Activated CD4-positive, alpha-beta T cell treated with anti-CD3 and anti-CD28 coated beads for 48 hours (primary cell): ENCODE measurements around the gene PRSS36.
A peak's percentile ranks its signal among the peaks of the same experiment; 100 is the strongest.
"Not testable (repeated sequence)": the region's sequence is repeated elsewhere in the genome, so short reads cannot be mapped to it uniquely, and the experiment has no call there.

Experiments used
- DNase-seq: peaks from one replicate; pipeline ENCODE4 v3.0.0-alpha.2; 2020

PRSS36 gene

DNA sequence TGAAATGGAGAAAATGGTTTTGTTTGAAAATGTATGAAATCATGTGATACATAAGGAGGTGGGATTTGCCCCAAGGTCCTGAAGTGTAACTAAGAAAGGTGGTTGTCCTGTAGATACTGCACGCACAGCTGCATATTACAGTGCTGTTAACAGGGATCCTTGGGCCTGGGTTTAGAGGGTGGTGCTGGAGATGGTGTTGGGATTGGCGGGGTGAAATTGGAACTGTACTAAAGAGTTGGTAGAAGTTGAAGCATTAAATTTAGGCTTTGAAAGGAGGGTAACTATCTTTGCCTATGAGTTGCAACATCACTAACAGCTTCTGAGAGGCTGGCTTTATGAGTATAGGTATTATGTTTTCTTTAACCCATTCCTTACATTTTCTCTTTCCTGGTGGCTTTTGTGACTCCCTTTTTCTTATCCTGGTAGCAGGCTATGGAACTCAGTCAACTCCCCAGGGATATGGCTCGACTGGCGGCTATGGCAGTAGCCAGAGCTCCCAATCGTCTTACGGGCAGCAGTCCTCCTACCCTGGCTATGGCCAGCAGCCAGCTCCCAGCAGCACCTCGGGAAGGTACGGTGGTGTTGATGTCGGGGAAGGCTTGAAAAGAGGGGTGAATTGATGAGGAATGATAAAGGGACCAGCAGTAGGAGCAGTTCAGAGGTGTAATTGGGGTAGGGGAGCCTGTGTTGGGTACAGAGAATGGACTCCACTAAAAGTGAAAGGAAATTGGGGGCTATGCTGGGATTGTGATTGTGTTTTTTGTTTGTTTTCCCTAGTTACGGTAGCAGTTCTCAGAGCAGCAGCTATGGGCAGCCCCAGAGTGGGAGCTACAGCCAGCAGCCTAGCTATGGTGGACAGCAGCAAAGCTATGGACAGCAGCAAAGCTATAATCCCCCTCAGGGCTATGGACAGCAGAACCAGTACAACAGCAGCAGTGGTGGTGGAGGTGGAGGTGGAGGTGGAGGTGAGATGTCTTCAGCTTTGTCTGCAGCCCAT lies 33.9 kb upstream of the PRSS36 start:
- no peak for DNase-seq

DNA sequence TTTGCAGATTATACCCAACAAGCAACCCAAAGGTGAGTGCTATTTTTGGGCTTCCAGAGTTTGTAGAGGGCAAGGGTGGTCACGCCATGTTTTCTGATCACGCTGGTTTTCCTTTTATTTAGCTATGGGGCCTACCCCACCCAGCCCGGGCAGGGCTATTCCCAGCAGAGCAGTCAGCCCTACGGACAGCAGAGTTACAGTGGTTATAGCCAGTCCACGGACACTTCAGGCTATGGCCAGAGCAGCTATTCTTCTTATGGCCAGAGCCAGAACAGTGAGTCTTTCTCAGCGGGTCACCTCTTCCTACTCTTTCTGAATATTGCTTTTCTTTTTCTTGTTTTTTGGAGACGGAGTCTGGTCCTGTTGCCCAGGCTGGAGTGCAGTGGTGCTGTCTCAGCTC lies 32.5 kb upstream of the PRSS36 start:
- DNase-seq: no peak

DNA sequence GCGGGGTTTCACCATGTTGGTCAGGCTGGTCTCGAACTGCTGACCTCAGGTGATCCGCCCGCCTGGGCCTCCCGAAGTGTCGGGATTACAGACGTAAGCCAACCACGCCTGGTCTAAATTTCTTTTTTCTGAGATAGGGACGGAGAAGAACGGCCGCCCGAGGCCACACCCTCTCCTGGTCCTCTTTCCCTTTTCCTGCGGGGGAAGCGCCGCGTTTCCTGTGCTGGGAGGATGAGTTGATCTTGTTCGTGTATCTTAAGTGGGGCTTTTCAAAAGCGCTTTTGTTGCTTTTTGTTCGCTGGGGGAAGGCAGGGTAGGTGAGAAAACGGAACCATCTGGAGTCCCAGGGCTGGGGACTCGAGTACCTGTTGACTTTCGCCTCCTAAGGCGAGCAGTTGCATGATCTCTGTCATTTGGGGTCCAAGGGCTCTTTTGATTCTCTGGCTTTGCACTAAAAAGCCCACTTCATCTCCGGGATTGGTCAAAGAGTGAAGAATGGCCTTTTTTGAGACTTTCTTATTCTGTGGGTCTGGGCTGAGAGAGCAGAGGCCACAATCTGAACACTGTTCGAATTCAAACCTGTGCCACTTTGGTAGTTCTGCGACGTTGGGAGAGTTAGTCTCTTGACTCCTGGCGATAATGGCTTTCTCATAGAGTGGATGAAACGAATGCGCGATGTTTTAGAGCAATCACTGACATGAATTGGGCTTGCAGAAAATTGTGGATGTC lies 31.4 kb upstream of the PRSS36 start:
- DNase-seq: peak; percentile 52

DNA sequence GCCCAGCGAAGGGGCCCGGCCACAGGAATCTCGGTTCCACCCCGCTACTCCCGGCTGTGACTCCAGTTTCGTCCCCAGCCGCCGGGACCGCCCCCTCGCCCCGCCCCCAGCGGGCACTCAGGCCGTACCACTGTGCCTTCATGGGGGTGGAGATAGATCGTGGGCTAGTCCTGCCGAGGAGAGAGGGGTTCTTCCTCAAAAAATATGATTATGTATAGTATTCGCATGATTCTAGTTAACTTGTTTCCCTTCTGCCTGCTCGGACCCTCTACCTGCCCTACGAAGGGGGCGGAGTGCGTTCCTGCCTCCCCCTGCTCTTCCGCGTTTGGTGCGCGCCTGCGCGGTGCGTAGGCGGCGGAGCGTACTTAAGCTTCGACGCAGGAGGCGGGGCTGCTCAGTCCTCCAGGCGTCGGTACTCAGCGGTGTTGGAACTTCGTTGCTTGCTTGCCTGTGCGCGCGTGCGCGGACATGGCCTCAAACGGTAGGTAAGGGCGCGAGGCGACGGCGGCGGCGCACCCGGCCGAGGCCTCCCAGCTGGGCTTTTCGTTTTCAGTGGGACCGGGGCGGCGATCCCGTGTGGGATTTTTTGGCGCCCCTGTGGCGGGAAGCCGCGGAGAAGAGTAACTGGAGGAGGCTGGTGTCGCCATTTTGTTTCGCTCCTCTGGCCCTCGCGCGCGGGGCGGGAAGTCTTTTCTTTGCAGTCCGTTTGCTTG lies 30.0 kb upstream of the PRSS36 start, which contains the start of gene FUS:
TSS of gene FUS (plus strand) at position 393 of the 713 bp plus-strand sequence. CDS start at position 469, 76 bp downstream.
- peak; percentile 93 for DNase-seq

- no peak for DNase-seq
Observed at GRCh38 chr16:31179219-31179746, 29.4 kb upstream of the PRSS36 start.

- DNase-seq: peak; percentile 66
Observed at GRCh38 chr16:31177136-31177535, 27.3 kb upstream of the PRSS36 start.

GRCh38 chr16:31170048-31170447 lies 20.2 kb upstream of the PRSS36 start:
- not testable (repeated sequence) for DNase-seq

- DNase-seq: no peak
Observed at GRCh38 chr16:31168848-31169247, 19.0 kb upstream of the PRSS36 start.

DNA sequence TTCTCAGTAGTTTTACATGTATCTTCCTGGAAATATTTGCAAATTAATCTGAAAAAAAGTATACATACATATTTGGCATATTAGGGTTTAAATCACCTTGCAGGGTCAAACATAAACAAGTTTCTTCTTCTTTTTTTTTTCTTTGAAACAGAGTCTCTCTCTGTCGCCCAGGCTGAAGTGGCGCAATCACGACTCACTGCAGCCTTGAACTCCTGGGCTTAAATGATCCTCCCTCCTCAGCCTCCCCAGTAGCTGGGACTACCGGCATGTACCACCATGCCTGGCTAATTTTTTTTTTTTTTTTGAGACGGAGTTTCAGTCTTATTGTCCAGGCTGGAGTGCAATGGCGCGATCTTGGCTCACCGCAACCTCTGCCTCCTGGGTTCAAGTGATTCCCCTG lies 17.4 kb upstream of the PRSS36 start:
- DNase-seq: no peak

DNA sequence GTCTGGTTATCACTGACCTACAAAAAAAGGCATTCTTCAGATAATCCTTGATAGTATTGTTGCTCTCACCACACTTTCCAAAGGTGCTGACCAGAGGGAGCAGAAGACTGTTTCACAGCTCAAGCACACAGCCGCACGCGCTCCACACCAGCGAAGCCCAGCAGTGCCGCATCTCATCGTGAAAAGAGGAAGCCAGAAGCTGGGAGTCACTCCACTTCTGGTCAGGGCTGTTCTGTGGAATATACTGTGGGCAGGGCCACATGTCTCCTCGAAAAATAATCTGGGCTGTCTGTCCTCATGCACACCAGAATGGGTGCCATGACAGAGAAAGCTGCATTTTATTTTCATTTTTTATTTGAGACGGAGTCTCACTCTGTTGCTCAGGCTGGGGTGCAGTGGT lies 7.3 kb upstream of the PRSS36 start:
- DNase-seq: no peak

DNA sequence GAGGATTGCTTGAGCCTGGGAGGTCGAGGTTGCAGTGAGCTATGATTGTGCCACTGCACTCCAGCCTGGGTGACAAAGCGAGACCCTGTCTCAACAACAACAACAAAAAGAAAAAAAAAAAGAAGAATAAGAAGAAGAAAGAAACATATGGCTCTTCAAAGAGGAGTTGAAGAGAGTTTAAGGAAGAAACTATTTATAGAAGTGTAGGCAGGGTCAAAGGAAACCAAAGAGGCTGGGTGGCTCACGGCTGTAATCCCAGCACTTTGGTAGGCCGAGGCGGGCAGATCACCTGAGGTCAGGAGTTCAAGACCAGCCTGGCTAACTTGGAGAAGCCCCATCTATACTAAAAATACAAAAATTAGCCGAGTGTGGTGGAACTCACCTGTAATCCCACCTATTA lies 1.1 kb upstream of the PRSS36 start:
- DNase-seq: not testable (repeated sequence)

- DNase-seq: no peak
Observed at GRCh38 chr16:31149332-31149731, 534 bp downstream of the PRSS36 start.

GRCh38 chr16:31148896-31149295 lies 970 bp downstream of the PRSS36 start:
- no peak for DNase-seq

- DNase-seq: peak; percentile 17
Observed at GRCh38 chr16:31148281-31148728, 1.6 kb downstream of the PRSS36 start.

DNA sequence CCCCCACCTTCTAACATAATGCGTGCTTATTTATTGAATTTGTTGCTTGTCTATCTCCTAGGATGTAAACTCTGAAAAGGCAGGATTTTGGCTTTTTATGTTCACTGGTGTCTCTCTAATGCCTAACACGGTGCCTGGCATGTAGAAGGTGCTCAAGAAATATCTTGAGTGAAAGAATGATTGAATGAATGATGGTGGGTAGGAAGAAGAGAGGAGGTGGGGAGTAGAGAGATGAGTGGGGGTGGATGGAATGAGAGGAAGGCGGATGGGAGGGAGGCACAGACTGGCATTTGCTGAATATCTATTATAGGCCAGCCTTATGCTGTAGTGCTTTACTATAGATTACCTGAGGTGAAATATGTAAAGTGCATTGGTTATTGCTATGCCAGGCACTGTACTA lies 2.3 kb downstream of the PRSS36 start:
- no peak for DNase-seq

DNA sequence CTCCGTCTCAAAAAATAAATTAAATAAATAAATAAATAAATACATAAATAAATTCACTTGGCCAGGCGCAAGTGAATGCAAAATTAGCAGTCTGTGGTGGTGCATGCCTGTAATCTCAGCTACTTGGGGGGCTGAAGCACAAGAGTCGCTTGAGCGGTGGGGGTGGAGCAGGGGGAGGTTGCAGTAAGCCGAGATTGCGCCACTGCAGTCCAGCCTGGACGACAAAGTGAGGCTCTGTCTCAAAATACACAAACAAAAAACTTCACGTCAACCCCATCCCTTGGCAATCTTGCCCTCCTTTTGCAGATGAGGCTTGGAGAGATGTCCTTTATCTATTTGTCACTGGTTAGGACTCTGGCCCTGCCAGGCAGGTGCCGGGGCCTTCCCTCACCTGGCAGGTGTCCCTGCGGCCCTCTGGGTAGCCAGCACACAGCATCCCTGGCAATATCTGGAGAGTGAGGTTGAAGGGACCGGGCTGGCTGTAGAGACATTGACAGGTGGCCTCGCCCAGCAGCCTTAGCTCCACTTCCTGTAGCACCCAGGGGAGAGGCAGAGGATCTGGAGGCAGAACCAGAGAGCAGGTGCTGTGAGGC lies 4.4 kb downstream of the PRSS36 start:
- no peak for DNase-seq

- not testable (repeated sequence) for DNase-seq
Observed at GRCh38 chr16:31144418-31144817, 5.4 kb downstream of the PRSS36 start.

- DNase-seq: no peak
Observed at GRCh38 chr16:31143694-31144148, 6.1 kb downstream of the PRSS36 start.

- DNase-seq: no peak
Observed at GRCh38 chr16:31143011-31143693, 6.7 kb downstream of the PRSS36 start.

GRCh38 chr16:31142109-31143010 lies 7.5 kb downstream of the PRSS36 start:
- DNase-seq: peak; percentile 99
